Measurements from ENCODE around the gene NRG3.

GRCh38 chr10:82429302-82429701, 554.3 kb downstream of the NRG3 start:
- TF ChIP-seq ARNTL (CRISPR knock-in tag; IDR thresholded peaks at IDR 0.05; ENCODE audit: borderline replicate concordance, low read depth) (no peak), ZFP3 (CRISPR knock-in tag; IDR thresholded peaks at IDR 0.05) (no peak), ISL1 (CRISPR knock-in tag; IDR thresholded peaks at IDR 0.05) (no peak), OSR1 (CRISPR knock-in tag; IDR thresholded peaks at IDR 0.05) (no peak), ESRRG (CRISPR knock-in tag; IDR thresholded peaks at IDR 0.05) (no peak), PATZ1 (CRISPR knock-in tag; IDR thresholded peaks at IDR 0.05; ENCODE audit: borderline replicate concordance) (no peak), SNAI2 (CRISPR knock-in tag; IDR thresholded peaks at IDR 0.05) (no peak), CREB5 (CRISPR knock-in tag; IDR thresholded peaks at IDR 0.05; ENCODE audit: low read depth) (no peak), RARB (CRISPR knock-in tag; IDR thresholded peaks at IDR 0.05) (no peak), GLIS3 (CRISPR knock-in tag; IDR thresholded peaks at IDR 0.05) (no peak), CSDC2 (CRISPR knock-in tag; IDR thresholded peaks at IDR 0.05) (no peak), ZNF565 (CRISPR knock-in tag; conservative IDR thresholded peaks at IDR 0.05; ENCODE audit: low read depth) (no peak)
